ENCODE results near the gene RTN4.
A peak's percentile ranks its signal among the peaks of the same experiment; 100 is the strongest.
"Not testable (repeated sequence)": the region's sequence is repeated elsewhere in the genome, so short reads cannot be mapped to it uniquely, and the experiment has no call there.

RTN4 gene

DNA sequence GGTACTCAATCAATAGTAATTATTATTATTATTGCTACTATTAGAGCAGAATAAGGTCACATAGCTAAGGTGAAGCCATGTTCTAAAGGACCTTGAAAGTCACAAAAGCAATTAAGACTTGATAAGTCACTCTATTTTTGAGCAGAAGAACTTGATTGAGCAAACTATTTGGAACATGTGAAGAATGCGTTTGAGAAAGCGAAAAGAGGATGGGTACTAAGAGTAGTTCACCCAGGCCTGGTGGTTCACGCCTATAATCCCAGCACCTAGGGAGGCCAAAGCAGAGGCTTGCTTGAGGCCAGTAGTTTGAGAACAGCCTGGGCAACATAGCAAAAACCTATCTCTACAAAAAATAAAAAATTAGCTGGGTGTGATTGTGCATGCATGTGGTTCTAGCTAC, 7.2 kb upstream of the RTN4 start:
- H3K4me3 ChIP-seq (replicated peaks; ENCODE audit: low read depth, low read length) = no peak overlapping the region
- DNase-seq (ENCODE audit: extremely low read depth, low read depth) = no peak
- TF ChIP-seq, protein P1, sequence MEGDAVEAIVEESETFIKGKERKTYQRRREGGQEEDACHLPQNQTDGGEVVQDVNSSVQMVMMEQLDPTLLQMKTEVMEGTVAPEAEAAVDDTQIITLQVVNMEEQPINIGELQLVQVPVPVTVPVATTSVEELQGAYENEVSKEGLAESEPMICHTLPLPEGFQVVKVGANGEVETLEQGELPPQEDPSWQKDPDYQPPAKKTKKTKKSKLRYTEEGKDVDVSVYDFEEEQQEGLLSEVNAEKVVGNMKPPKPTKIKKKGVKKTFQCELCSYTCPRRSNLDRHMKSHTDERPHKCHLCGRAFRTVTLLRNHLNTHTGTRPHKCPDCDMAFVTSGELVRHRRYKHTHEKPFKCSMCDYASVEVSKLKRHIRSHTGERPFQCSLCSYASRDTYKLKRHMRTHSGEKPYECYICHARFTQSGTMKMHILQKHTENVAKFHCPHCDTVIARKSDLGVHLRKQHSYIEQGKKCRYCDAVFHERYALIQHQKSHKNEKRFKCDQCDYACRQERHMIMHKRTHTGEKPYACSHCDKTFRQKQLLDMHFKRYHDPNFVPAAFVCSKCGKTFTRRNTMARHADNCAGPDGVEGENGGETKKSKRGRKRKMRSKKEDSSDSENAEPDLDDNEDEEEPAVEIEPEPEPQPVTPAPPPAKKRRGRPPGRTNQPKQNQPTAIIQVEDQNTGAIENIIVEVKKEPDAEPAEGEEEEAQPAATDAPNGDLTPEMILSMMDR (IDR thresholded peaks at IDR 0.05; ENCODE audit: low read depth, low read length, missing control alignments) = no peak

DNA sequence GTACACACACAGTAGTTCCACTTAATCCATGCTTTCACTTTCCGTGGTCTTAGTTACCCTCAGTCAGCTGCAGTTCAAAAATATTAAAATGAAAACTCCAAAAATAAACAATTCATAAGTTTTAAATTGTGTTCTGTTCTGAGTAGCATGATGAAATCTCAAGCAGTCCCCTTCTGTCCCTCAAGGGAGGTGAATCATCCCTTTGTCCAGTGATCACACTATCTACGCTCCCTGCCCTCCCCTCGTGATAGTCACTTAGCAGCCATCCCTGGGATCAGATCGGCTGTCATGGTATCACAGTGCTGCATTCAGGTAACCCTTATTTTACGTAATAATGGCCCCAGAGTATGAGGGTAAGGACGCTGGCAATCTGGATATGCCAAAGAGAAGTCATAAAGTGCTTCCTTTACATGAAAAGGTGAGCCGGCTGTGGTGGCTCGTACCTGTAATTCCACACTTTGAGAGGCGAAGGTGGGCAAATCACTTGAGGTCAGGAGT, 5.8 kb upstream of the RTN4 start:
- TF ChIP-seq, protein P1 (IDR thresholded peaks at IDR 0.05; ENCODE audit: low read depth, low read length, missing control alignments) = no peak

DNA sequence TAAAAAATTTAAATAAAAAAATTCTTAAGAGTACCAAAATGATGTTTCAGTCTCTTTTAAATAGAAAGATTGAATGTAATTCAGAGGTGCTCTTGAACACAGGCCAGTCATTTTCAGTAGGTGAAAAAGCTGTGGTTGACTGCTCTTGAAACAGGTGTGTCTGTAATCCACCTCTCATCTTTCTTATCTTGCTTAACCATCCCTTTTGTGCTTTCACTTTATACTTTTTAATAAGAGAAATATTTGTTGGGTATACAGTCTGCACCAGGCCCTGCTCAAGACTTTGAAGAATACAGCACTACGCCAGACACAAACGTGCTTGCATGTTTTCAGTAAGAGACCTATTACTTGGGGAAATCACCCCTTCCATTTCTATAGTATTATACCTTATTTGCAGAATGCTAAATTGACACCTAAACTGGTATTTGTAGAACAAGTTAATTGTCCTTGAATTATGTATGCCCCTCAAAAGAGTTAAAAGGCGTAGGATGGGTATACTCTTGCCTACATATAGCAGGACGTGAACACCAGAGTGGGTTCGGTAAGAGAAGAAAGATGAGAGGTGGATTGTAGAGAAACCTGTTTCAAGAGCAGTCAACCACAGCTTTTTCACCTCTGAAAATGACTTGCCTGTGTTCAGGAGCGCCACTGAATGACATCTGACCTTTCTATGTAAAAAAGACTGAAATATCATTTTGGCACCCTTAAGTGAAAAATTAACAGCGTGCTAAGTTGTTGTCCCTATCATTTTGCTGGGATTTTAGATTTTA, 4.0 kb upstream of the RTN4 start:
- TF ChIP-seq, protein P1 (IDR thresholded peaks at IDR 0.05; ENCODE audit: low read depth, low read length, missing control alignments) = no peak
- H3K4me3 ChIP-seq (replicated peaks; ENCODE audit: low read depth, low read length) = no peak overlapping the region
- no peak for DNase-seq (ENCODE audit: extremely low read depth, low read depth)

More for the DNA sequence above, 5.8 kb upstream of the RTN4 start:
- DNase-seq (ENCODE audit: extremely low read depth, low read depth) = no peak
- no peak overlapping the region for H3K4me3 ChIP-seq (replicated peaks; ENCODE audit: low read depth, low read length)

DNA sequence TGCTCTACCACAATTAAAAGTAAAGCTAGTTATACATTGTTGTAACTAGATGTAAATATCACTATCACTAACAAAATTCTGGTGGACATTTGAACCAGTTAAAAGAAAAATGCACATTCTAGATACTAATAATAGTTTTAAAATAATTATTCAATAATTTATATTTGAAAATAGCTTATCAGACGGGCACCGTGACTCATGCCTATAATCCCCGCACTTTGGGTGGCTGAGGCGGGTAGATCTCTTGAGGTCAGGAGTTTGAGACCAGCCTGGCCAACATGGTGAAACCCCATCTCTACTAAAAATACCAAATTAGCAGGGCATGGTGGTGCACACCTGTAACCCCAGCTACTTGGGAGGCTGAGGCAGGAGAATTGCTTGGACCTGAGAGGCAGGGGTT, 3.0 kb upstream of the RTN4 start:
- DNase-seq (ENCODE audit: extremely low read depth, low read depth); H3K4me3 ChIP-seq (replicated peaks; ENCODE audit: low read depth, low read length): not testable (repeated sequence)

DNA sequence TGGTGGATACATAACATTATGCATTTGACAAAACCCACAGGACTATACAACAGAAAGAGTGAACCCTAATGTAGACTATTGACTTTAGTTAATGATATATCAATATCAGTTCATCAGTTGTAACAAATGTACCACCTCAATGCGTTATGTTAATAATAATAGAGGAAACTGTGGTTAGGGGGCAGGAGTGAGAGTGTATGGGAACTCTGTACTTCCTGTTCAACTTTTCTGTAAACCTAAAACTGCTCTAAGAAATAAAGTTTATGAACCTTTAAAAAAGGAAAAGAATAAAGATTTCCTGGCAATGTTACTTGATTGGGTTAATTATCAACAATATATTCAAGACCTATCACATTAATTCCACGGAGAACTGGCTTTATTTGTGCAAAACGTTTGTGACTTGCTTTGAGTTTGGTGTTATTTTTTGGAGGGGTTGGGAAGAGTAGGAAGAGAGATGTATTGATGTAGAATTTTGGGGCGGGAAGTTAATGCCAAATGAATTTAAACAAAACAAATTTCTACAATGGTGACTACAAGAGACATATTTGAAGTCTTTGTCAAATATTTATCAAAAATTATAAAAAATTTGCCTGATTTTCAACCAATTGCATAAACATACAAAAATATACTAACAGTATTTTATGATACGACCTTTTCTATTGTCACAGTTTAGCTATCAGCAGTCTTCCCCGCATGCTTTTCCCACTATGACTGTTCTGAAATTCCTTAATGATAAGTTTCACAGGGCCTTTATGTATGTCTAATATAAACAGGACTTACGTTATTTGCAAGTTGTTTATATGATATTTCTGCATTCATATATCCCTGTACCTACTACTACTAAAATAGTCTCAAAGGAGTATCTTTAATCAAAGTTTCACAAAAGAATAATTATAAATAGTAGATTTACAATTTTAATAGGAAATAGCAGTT, 2.1 kb upstream of the RTN4 start:
- no peak overlapping the region for H3K4me3 ChIP-seq (replicated peaks; ENCODE audit: low read depth, low read length)
- TF ChIP-seq, protein P1 (IDR thresholded peaks at IDR 0.05; ENCODE audit: low read depth, low read length, missing control alignments) = no peak
- no peak for DNase-seq (ENCODE audit: extremely low read depth, low read depth)

DNA sequence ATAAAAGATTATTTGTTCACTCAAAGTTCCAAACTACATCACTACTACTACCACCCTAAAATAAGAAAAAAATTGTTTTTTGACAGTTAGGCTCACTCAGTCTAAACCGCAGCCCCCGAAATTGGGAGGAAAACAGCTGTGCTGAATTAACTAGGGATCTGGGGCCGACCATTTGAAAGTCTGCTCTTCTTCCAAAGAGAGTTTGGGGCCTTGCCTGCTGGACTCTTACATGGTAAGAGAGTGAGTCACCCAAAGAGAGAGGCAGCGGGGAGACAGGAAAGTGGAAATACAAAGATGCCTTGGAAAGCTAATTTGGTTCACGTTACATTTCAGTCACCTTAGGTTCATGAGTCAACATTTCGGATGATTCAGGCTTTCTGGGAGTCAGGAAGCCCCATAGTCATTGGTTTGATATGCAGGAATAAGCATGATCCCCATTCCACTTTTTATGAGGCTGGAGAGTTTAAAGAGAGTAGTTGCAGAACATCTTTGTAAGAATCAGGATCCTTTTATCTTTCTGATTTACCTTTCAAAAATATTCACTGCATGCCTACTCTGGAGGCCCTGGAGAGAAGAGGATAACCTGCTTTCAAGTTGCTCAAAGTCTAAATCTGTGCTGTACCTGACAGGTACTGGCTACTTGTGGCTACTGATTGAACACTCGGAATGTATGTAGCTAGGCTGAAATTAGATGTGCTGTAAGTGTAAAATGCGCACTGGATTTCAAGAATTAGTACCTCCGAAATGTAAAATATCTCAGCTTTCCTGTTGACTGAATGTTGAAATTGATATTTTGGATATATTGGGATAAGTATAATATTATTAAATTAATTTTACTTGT, 995 bp upstream of the RTN4 start:
- DNase-seq (ENCODE audit: extremely low read depth, low read depth) = peak; percentile 100
- peak overlapping the region; percentile 100 for H3K4me3 ChIP-seq (replicated peaks; ENCODE audit: low read depth, low read length)
- TF ChIP-seq, protein P1 (IDR thresholded peaks at IDR 0.05; ENCODE audit: low read depth, low read length, missing control alignments) = no peak

Measured in HFF-Myc (cell line).